NCI-H446 treated with DMSO at 0.1 percent for 48 hours (cell line): Measurements from ENCODE around the gene CCR6.
"Not testable (repeated sequence)": the region's sequence is repeated elsewhere in the genome, so short reads cannot be mapped to it uniquely, and the experiment has no call there.

Experiments
- DNase-seq: peaks from one replicate; lab custom pipeline; 2025; lab: John Stamatoyannopoulos, UW

The CCR6 gene

GRCh38 chr6:167169867-167170266 lies 47.0 kb downstream of the CCR6 start:
- not testable (repeated sequence) for DNase-seq

GRCh38 chr6:167171300-167171699 lies 48.4 kb downstream of the CCR6 start:
- DNase-seq = not testable (repeated sequence)

GRCh38 chr6:167172011-167172410 lies 49.1 kb downstream of the CCR6 start:
- not testable (repeated sequence) for DNase-seq

- DNase-seq = not testable (repeated sequence)
Observed at GRCh38 chr6:167177271-167177670, 54.4 kb downstream of the CCR6 start.

GRCh38 chr6:167178896-167179655 lies 56.2 kb downstream of the CCR6 start:
- not testable (repeated sequence) for DNase-seq

GRCh38 chr6:167180086-167180485 lies 57.2 kb downstream of the CCR6 start:
- not testable (repeated sequence) for DNase-seq

GRCh38 chr6:167181351-167181750 lies 58.5 kb downstream of the CCR6 start:
- not testable (repeated sequence) for DNase-seq

GRCh38 chr6:167182913-167183314 lies 60.0 kb downstream of the CCR6 start:
- not testable (repeated sequence) for DNase-seq

GRCh38 chr6:167185101-167185500 lies 62.2 kb downstream of the CCR6 start:
- DNase-seq = not testable (repeated sequence)

- not testable (repeated sequence) for DNase-seq
Observed at GRCh38 chr6:167187275-167187674, 64.4 kb downstream of the CCR6 start.
